ENCODE data around the gene NDUFAF3.
A peak's percentile ranks its signal among the peaks of the same experiment; 100 is the strongest.

NDUFAF3 gene

DNA sequence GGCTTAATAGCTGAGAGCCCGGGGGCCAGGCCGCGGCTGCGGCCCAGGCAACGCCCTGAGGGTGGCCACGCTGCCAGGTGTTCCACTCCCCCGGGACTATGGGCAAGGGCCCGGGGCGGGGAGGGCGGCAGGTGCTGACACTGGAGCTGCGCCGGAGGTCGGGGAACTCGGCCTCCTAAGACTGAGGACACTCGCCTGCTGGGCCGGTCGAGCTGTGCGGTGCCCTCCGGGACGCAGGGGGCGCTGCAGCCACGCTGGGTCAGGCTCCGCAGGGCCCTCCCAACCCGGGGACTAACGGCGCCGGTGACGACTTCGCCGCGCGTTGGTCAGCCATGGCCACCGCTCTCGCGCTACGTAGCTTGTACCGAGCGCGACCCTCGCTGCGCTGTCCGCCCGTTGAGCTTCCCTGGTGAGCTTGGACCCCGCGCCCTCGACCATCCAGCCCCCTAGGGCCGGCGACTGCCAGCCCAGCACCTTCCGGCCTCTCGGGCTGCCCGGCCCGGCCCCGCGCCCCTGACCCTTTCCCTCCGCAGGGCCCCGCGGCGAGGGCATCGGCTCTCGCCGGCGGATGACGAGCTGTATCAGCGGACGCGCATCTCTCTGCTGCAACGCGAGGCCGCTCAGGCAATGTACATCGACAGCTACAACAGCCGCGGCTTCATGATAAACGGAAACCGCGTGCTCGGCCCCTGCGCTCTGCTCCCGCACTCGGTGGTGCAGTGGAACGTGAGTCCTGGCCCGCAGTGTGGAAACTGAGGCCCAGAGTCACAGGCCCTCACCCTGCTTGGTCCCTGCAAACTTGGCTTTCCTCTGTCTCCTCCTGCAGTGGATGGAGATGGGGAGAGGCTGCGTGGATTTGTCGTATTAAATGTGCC is at the start of gene NDUFAF3 (continued):
- TF ChIP-seq ZNF518A (tag by site-specific recombination; conservative IDR thresholded peaks at IDR 0.05; ENCODE audit: low read depth) = no peak
- TF ChIP-seq ZNF274 (IDR thresholded peaks at IDR 0.05; ENCODE audit: low read length) = no peak
- TF ChIP-seq ZNF274 (tag by site-specific recombination; IDR thresholded peaks at IDR 0.05; ENCODE audit: borderline replicate concordance) = no peak
- TF ChIP-seq ZFP41 (tag by site-specific recombination; IDR thresholded peaks at IDR 0.05; ENCODE audit: borderline replicate concordance) = no peak
- TF ChIP-seq CTCF (tag by site-specific recombination; IDR thresholded peaks at IDR 0.05) = peak; percentile 99
- peak; percentile 38; the same call in 1 of the 2 replicates for TF ChIP-seq ZNF792 (tag by site-specific recombination; IDR thresholded peaks at IDR 0.05)
- TF ChIP-seq ZBTB7A (tag by site-specific recombination; IDR thresholded peaks at IDR 0.05; ENCODE audit: low read depth) = peak; percentile 77; the same call in 1 of the 2 replicates
- TF ChIP-seq ZBTB17 (tag by site-specific recombination; IDR thresholded peaks at IDR 0.05) = peak; percentile 30; the same call in 1 of the 2 replicates
- no peak for TF ChIP-seq ZNF791 (tag by site-specific recombination; IDR thresholded peaks at IDR 0.05)
- TF ChIP-seq, protein P1, sequence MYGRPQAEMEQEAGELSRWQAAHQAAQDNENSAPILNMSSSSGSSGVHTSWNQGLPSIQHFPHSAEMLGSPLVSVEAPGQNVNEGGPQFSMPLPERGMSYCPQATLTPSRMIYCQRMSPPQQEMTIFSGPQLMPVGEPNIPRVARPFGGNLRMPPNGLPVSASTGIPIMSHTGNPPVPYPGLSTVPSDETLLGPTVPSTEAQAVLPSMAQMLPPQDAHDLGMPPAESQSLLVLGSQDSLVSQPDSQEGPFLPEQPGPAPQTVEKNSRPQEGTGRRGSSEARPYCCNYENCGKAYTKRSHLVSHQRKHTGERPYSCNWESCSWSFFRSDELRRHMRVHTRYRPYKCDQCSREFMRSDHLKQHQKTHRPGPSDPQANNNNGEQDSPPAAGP (tag by site-specific recombination; IDR thresholded peaks at IDR 0.05) = peak; percentile 87; the same call in 1 of the 2 replicates
- TF ChIP-seq, protein P2, sequence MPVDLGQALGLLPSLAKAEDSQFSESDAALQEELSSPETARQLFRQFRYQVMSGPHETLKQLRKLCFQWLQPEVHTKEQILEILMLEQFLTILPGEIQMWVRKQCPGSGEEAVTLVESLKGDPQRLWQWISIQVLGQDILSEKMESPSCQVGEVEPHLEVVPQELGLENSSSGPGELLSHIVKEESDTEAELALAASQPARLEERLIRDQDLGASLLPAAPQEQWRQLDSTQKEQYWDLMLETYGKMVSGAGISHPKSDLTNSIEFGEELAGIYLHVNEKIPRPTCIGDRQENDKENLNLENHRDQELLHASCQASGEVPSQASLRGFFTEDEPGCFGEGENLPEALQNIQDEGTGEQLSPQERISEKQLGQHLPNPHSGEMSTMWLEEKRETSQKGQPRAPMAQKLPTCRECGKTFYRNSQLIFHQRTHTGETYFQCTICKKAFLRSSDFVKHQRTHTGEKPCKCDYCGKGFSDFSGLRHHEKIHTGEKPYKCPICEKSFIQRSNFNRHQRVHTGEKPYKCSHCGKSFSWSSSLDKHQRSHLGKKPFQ (tag by site-specific recombination; IDR thresholded peaks at IDR 0.05) = no peak; the same call in 1 of the 2 replicates
- TF ChIP-seq ZNF132 (tag by site-specific recombination; IDR thresholded peaks at IDR 0.05; ENCODE audit: borderline replicate concordance) = no peak
- TF ChIP-seq ZNF830 (tag by site-specific recombination; IDR thresholded peaks at IDR 0.05; ENCODE audit: low read depth) = no peak
- TF ChIP-seq ZNF223 (tag by site-specific recombination; IDR thresholded peaks at IDR 0.05) = 0 out of 2 replicates have a peak, but pooled peaks have one; percentile 10
- no peak for TF ChIP-seq ZNF37A (tag by site-specific recombination; IDR thresholded peaks at IDR 0.05)
- TF ChIP-seq ZNF394 (tag by site-specific recombination; IDR thresholded peaks at IDR 0.05; ENCODE audit: borderline replicate concordance) = peak; percentile 59
- peak; percentile 74 for TF ChIP-seq GLIS1 (tag by site-specific recombination; IDR thresholded peaks at IDR 0.05)
- TF ChIP-seq REST (tag by site-specific recombination; IDR thresholded peaks at IDR 0.05) = peak; percentile 38; the same call in 1 of the 2 replicates
- TF ChIP-seq PRDM6 (tag by site-specific recombination; IDR thresholded peaks at IDR 0.05) = no peak
- TF ChIP-seq ZNF404 (tag by site-specific recombination; IDR thresholded peaks at IDR 0.05) = no peak
- TF ChIP-seq, protein P3, sequence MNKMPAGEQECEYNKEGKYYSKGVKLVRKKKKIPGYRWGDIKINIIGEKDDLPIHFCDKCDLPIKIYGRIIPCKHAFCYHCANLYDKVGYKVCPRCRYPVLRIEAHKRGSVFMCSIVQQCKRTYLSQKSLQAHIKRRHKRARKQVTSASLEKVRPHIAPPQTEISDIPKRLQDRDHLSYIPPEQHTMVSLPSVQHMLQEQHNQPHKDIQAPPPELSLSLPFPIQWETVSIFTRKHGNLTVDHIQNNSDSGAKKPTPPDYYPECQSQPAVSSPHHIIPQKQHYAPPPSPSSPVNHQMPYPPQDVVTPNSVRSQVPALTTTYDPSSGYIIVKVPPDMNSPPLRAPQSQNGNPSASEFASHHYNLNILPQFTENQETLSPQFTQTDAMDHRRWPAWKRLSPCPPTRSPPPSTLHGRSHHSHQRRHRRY (tag by site-specific recombination; IDR thresholded peaks at IDR 0.05) = 0 out of 2 replicates have a peak, but pooled peaks have one; percentile 50
- no peak for TF ChIP-seq RBAK (tag by site-specific recombination; IDR thresholded peaks at IDR 0.05)
